Parathyroid adenoma (tissue), 2 donors: Measurements from ENCODE around the gene NDUFA7.

Experiments used
- H2AFZ ChIP-seq: fragments of 300-600 bp; sonication (generic); one replicate; pipeline ENCODE4 v1.7.0; 2017; ENCODE audit warnings: antibody characterized with exemption, mild to moderate bottlenecking
- H3K27ac ChIP-seq: fragments of 300-600 bp; sonication (generic); one replicate; pipeline ENCODE4 v1.7.0; 2017
- H3K27me3 ChIP-seq: fragments of 300-600 bp; sonication (generic); one replicate; pipeline ENCODE4 v1.7.0; 2017; ENCODE audit warnings: low read length; ENCODE audit not compliant: control insufficient read depth, insufficient read depth
- H3K36me3 ChIP-seq: fragments of 300-600 bp; sonication (generic); one replicate; pipeline ENCODE4 v1.7.0; 2017; ENCODE audit warnings: low read length; ENCODE audit not compliant: control insufficient read depth, insufficient read depth
- H3K4me1 ChIP-seq: fragments of 300-600 bp; sonication (generic); one replicate; pipeline ENCODE4 v1.7.0; 2017; ENCODE audit warnings: control low read depth
- H3K4me2 ChIP-seq: fragments of 300-600 bp; sonication (generic); one replicate; pipeline ENCODE4 v1.7.0; 2017; ENCODE audit warnings: low read length
- H3K4me3 ChIP-seq: fragments of 300-600 bp; sonication (generic); one replicate; pipeline ENCODE4 v1.7.0; 2017; ENCODE audit warnings: low read depth, low read length
- H3K79me2 ChIP-seq: fragments of 300-600 bp; sonication (generic); one replicate; pipeline ENCODE4 v1.7.0; 2017; ENCODE audit warnings: control low read depth
- H3K9ac ChIP-seq: fragments of 300-600 bp; sonication (generic); one replicate; pipeline ENCODE4 v1.7.0; 2017; ENCODE audit warnings: mild to moderate bottlenecking
- H3K9me3 ChIP-seq: fragments of 300-600 bp; sonication (generic); one replicate; pipeline ENCODE4 v1.7.0; 2017; ENCODE audit warnings: low read length; ENCODE audit not compliant: control insufficient read depth
- TF ChIP-seq, protein P1 (sequence below): fragments of 300-600 bp; sonication (generic); IDR thresholded peaks from one replicate; pipeline ENCODE4 v1.7.0; 2017; ENCODE audit warnings: antibody characterized with exemption, mild to moderate bottlenecking
- donor health status: primary hyperparathyroidism.

Gene NDUFA7

DNA sequence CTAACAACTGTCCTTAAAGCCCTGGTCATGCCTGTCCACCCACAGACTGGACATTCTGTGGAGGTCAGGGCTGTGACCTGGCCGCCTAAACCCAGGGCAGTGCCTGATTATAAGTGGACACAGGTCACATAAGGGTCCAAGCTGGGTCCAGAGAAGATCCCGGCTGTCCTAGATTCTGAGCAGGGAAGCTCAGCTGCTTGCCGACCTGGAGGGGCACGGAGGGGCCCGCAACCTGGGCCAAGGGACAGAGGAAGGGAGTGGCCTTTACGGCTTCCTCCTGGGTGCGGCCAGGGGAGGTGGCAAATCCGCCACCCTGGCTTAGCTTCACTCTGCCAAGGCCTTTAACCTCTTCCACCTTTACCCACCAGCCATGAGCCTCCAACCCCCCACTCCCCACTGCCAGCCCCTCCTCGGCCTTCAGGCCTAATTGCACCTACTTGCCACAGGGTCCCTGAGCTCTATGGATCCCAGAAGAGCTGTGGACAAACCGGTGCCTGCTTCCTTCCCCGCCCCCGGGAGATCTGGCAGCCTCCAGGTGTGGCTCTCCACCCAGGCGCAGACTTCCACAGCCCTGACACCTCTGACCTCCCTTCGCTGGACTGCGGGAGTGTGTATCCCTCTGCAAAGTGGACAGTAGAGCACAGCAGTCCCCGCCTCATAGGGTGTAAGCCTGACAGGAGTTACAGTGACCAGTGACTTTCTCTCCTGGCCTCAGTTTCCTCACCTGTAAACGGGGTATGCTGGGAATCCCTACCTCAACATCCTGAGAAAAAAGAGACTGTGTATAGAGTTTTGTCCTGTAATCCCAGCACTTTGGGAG, 14.7 kb downstream of the NDUFA7 start:
- no peak overlapping the region for H3K4me3 ChIP-seq
- TF ChIP-seq, protein P1, sequence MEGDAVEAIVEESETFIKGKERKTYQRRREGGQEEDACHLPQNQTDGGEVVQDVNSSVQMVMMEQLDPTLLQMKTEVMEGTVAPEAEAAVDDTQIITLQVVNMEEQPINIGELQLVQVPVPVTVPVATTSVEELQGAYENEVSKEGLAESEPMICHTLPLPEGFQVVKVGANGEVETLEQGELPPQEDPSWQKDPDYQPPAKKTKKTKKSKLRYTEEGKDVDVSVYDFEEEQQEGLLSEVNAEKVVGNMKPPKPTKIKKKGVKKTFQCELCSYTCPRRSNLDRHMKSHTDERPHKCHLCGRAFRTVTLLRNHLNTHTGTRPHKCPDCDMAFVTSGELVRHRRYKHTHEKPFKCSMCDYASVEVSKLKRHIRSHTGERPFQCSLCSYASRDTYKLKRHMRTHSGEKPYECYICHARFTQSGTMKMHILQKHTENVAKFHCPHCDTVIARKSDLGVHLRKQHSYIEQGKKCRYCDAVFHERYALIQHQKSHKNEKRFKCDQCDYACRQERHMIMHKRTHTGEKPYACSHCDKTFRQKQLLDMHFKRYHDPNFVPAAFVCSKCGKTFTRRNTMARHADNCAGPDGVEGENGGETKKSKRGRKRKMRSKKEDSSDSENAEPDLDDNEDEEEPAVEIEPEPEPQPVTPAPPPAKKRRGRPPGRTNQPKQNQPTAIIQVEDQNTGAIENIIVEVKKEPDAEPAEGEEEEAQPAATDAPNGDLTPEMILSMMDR = no peak

DNA sequence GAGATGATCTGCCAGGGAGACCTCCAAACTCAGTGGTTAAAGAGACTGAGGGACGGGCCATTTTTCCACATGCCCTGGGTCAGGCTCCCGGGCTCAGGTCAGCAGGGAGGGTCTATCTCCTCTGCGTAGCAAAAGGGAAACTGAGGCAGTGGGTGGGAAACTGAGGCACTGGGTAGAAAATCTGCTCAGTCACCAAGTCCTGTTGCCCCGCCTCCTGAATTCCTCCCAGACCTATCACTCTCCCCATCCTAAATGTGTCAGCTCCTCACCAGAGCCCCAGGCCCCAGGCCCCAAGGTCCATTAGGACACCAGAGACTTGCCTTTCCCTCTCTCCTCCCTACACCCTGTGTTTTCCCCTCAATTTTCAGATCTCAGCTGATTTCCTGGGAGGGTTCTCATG, 15.4 kb downstream of the NDUFA7 start:
- no peak overlapping the region for H3K4me3 ChIP-seq
- H3K9ac ChIP-seq = no peak overlapping the region

More for the DNA sequence above, 14.7 kb downstream of the NDUFA7 start:
- Histone ChIP-seq H3K9ac (no peak overlapping the region), H3K27ac (no peak overlapping the region), H3K79me2 (no peaks in the 10 kb centered on the region), H3K9me3 (no peaks in the 10 kb centered on the region), H3K36me3 (no peaks in the 10 kb centered on the region), H3K4me1 (peaks cover 2% of the 10 kb centered on the region), H3K27me3 (no peaks in the 10 kb centered on the region), H3K4me2 (no peak overlapping the region), H2AFZ (no peak overlapping the region)

DNA sequence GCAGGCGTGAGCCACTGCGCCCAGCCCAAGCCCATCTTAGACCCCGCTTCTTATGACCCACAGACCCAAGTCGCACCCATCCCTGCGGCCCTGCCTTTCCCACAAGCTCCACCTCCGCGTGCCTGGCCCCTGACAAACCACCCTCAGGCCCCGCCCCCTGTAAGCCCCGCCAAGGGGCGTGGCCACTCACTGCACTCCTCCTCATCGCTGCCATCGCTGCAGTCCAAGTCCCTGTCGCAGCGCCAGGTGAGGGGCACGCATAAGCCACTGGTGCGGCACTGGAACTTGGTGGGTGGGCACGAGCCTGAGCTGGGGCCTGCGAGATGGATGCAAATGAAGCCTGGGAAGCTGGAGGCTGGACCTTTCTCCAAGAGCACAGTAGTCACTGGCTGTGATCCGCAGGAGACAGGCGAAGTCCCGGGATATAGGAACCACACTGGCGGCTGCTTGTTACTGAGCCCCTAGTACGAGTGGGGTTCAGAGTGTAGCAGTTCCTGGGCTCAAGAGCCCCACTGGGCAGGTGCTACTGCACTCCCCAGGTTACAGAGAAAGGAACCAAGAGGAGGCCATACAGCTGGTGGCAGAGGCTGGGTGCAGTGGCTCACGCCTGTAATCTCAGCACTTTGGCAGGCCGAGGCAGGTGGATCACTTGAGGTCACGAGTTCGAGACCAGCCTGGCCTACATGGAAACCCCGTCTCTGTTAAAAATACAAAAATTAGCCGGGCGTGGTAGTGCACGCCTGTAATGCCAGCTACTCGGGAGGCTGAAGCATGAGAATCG, 16.1 kb downstream of the NDUFA7 start:
- peaks cover 2% of the 10 kb centered on the region for H3K4me1 ChIP-seq
- H3K4me3 ChIP-seq = no peak overlapping the region
- no peaks in the 10 kb centered on the region for H3K27me3 ChIP-seq
- H3K9me3 ChIP-seq = no peaks in the 10 kb centered on the region
- no peak overlapping the region for H3K9ac ChIP-seq
- H3K79me2 ChIP-seq = no peaks in the 10 kb centered on the region
- H3K4me2 ChIP-seq = no peak overlapping the region
- TF ChIP-seq, protein P1 = no peak
- H3K27ac ChIP-seq = no peak overlapping the region
- no peaks in the 10 kb centered on the region for H3K36me3 ChIP-seq
- H2AFZ ChIP-seq = no peak overlapping the region

More for the DNA sequence above, 15.4 kb downstream of the NDUFA7 start:
- H3K27me3 ChIP-seq = no peaks in the 10 kb centered on the region
- no peak overlapping the region for H3K4me2 ChIP-seq
- no peaks in the 10 kb centered on the region for H3K9me3 ChIP-seq
- H3K4me1 ChIP-seq = peaks cover 2% of the 10 kb centered on the region
- TF ChIP-seq, protein P1 = no peak
- no peaks in the 10 kb centered on the region for H3K36me3 ChIP-seq
- H3K79me2 ChIP-seq = no peaks in the 10 kb centered on the region
- H3K27ac ChIP-seq = no peak overlapping the region
- no peak overlapping the region for H2AFZ ChIP-seq

DNA sequence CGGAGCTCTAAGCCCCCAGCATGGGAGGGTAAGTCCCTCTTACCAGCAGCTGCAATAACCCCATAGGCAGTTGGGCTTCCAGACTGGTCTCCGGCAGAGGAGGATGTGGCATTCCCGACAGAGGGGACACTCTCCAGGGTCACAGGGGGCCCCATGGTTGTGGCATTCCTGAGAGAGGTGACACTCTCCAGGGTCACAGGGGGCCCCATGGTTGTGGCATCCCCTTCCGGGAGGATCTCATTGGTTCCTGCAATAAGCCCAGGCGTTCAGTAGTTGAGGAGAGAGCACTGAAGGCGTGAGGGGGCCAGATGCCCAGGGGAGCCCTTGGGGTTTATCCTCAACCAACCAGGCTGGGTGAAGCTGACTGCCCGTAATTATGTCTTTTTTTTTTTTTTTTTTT, 18.4 kb downstream of the NDUFA7 start:
- no peaks in the 10 kb centered on the region for H3K36me3 ChIP-seq
- H3K79me2 ChIP-seq = no peaks in the 10 kb centered on the region
- H3K27ac ChIP-seq = no peak overlapping the region
- H3K9me3 ChIP-seq = no peaks in the 10 kb centered on the region
- H3K4me1 ChIP-seq = no peaks in the 10 kb centered on the region
- H3K4me2 ChIP-seq = no peak overlapping the region
- TF ChIP-seq, protein P1 = no peak
- no peak overlapping the region for H3K9ac ChIP-seq
- H2AFZ ChIP-seq = no peak overlapping the region
- H3K27me3 ChIP-seq = no peaks in the 10 kb centered on the region
- H3K4me3 ChIP-seq = no peak overlapping the region
